CD4-positive, CD25-positive, alpha-beta regulatory T cell (primary cell): ENCODE data around the gene LRRC55. TPM values are rescaled to one million over a fixed set of nuclear protein-coding genes. Genes with fewer than 3 reads are reported as not detected.

ENCODE experiments used
- ATAC-seq, 2 donors: fragments of 150-1000 bp; cut with Tn5 transposase; one replicate each; pipeline ENCODE4 v1.10.0; 2021; ENCODE audit warnings: low read depth in 2 of 2, moderate number of reproducible peaks in 2 of 2, moderate library complexity in 1 of 2
- DNase-seq, 3 donors: peaks; one replicate each; pipeline versions ENCODE4 v3.0.0 to v3.0.0-alpha.2; 2012 to 2022; ENCODE audit warnings: mixed read lengths in 1 of 3
- H3K27ac ChIP-seq: one replicate; pipeline ENCODE4 v1.7.0; 2013; ENCODE audit warnings: mild to moderate bottlenecking, low read length; ENCODE audit not compliant: insufficient read depth, poor library complexity, severe bottlenecking
- H3K27me3 ChIP-seq: one replicate; pipeline ENCODE4 v1.7.0; 2013; ENCODE audit warnings: low read length; ENCODE audit not compliant: control insufficient read depth, insufficient read depth
- H3K36me3 ChIP-seq: one replicate; pipeline ENCODE4 v1.7.0; 2013; ENCODE audit warnings: mild to moderate bottlenecking, low read length, moderate library complexity; ENCODE audit not compliant: control insufficient read depth, insufficient read depth
- H3K4me1 ChIP-seq: 2 replicates; pipeline ENCODE4 v1.7.0; 2013; ENCODE audit warnings: mild to moderate bottlenecking, low read length; ENCODE audit not compliant: insufficient read depth, control insufficient read depth, poor library complexity, severe bottlenecking
- H3K4me3 ChIP-seq: one replicate; pipeline ENCODE4 v1.7.0; 2013; ENCODE audit warnings: low read depth, mild to moderate bottlenecking, low read length, moderate library complexity
- H3K9me3 ChIP-seq, 2 experiments: 1 replicate in 1 of 2; 2 replicates in 1 of 2; pipeline ENCODE4 v1.7.0; 2013; ENCODE audit warnings: low read length in 2 of 2, mild to moderate bottlenecking in 1 of 2, moderate library complexity in 1 of 2; ENCODE audit not compliant: control insufficient read depth in 2 of 2
- H3K27ac Mint-ChIP-seq, 3 donors: one replicate each; pipeline ENCODE4 v1.8.0; 2020 to 2022; ENCODE audit warnings: mild to moderate bottlenecking in 3 of 3, mixed read lengths in 3 of 3, moderate library complexity in 2 of 3
- H3K27me3 Mint-ChIP-seq: one replicate; pipeline ENCODE4 v1.8.0; 2022; ENCODE audit warnings: mild to moderate bottlenecking, mixed read lengths
- H3K36me3 Mint-ChIP-seq: one replicate; pipeline ENCODE4 v1.8.0; 2020; ENCODE audit warnings: mixed read lengths
- H3K4me1 Mint-ChIP-seq, 4 donors: one replicate each; pipeline ENCODE4 v1.8.0; 2020 to 2022; ENCODE audit warnings: mixed read lengths in 4 of 4, mild to moderate bottlenecking in 1 of 4
- H3K4me3 Mint-ChIP-seq, 4 donors: one replicate each; pipeline ENCODE4 v1.8.0; 2020 to 2022; ENCODE audit warnings: mild to moderate bottlenecking in 4 of 4, mixed read lengths in 4 of 4, moderate library complexity in 3 of 4
- H3K9me3 Mint-ChIP-seq, 7 donors: one replicate each; pipeline ENCODE4 v1.8.0; 2020 to 2022; ENCODE audit warnings: mixed read lengths in 7 of 7, mild to moderate bottlenecking in 3 of 7, moderate library complexity in 2 of 7
- polyA plus RNA-seq, 4 donors: library from polyadenylated mRNA; unstranded; fragments of 300-500 nt; fragmentation: Illumina TruSeq; gene quantifications; one replicate each; pipeline ENCODE4 v1.2.3, GENCODE V29; 2021
- total RNA-seq: library from RNA; stranded (reverse); gene quantifications from one replicate; pipeline ENCODE4 v1.2.3, GENCODE V29; 2022

LRRC55 gene
- total and polyA plus RNA-seq, 5 donors from 2014 or later = not detected

DNA sequence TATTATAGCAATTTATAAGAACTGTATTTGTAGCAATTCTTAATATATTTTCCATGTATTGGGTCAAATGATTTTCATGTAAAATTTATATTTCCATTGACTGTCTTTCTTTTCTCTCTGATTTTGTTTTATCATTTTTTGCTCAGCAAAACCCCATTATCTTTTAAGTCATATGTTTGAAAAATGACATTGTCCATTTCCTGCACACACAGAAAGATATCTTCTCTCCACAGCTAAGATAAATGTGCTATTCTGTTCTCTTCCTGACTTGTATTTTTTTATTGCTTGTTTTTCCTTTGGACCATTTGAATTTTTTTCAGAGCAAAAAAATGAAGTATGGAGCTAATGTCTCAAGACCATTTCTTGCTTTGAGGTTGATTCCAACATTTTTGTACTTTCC lies 6.3 kb upstream of the LRRC55 start:
- DNase-seq (no peak), ATAC-seq (no peak)
- Histone ChIP-seq H3K27ac (no peak overlapping the region), H3K27me3 (peaks cover 7% of the 10 kb centered on the region), H3K4me1 (no peaks in the 10 kb centered on the region), H3K36me3 (no peaks in the 10 kb centered on the region), H3K4me3 (no peak overlapping the region), H3K9me3 (no peaks in the 10 kb centered on the region)
- Mint-ChIP-seq H3K4me3 (no peak overlapping the region), H3K9me3 (peaks cover 0 to 3% (median 0%) of the 10 kb centered on the region in 7 donors), H3K27ac (no peak overlapping the region), H3K36me3 (no peaks in the 10 kb centered on the region), H3K4me1 (no peaks in the 10 kb centered on the region), H3K27me3 (peaks cover 10% of the 10 kb centered on the region)

DNA sequence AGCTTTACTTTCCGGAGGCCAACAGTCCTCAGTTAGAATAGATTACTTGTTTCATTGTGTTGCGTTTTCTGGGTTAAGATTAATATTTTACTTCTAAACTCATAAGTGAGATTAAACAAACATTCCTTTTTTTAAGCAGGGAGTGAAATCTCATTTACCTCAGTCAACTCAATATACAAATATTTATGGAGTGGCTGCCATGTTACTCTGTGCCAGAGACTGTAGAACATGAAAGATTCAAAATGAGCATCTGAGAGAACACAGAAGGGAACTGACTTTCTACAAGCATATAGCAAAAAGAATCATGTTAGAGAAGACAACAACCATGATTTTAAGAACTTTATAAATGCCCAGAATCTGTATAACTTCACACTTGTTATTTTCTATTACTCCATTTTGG lies 3.4 kb upstream of the LRRC55 start:
- Histone ChIP-seq H3K9me3 (no peaks in the 10 kb centered on the region), H3K36me3 (no peaks in the 10 kb centered on the region), H3K4me3 (no peak overlapping the region), H3K27me3 (peaks cover 8% of the 10 kb centered on the region), H3K27ac (no peak overlapping the region), H3K4me1 (no peaks in the 10 kb centered on the region)
- Mint-ChIP-seq H3K27me3 (peaks cover 15% of the 10 kb centered on the region), H3K9me3 (peaks cover 0 to 6% (median 0%) of the 10 kb centered on the region in 7 donors), H3K27ac (no peak overlapping the region), H3K4me3 (no peak overlapping the region), H3K36me3 (no peaks in the 10 kb centered on the region), H3K4me1 (peaks cover 0 to 2% (median 0%) of the 10 kb centered on the region in 4 donors)
- DNase-seq (no peak), ATAC-seq (no peak)

GRCh38 chr11:57179681-57180080 lies 2.1 kb upstream of the LRRC55 start:
- H3K27me3 Mint-ChIP-seq = peaks cover 15% of the 10 kb centered on the region
- H3K9me3 ChIP-seq = no peaks in the 10 kb centered on the region
- H3K4me3 Mint-ChIP-seq = no peak overlapping the region
- peaks cover 8% of the 10 kb centered on the region for H3K27me3 ChIP-seq
- H3K4me1 ChIP-seq = no peaks in the 10 kb centered on the region
- H3K27ac ChIP-seq = no peak overlapping the region
- H3K4me3 ChIP-seq = no peak overlapping the region
- ATAC-seq (no peak), DNase-seq (no peak)
- H3K9me3 Mint-ChIP-seq = peaks cover 0 to 5% (median 0%) of the 10 kb centered on the region in 7 donors
- no peaks in the 10 kb centered on the region for H3K36me3 Mint-ChIP-seq
- H3K27ac Mint-ChIP-seq = no peak overlapping the region
- peaks cover 0 to 2% (median 0%) of the 10 kb centered on the region in 4 donors for H3K4me1 Mint-ChIP-seq
- H3K36me3 ChIP-seq = no peaks in the 10 kb centered on the region

DNA sequence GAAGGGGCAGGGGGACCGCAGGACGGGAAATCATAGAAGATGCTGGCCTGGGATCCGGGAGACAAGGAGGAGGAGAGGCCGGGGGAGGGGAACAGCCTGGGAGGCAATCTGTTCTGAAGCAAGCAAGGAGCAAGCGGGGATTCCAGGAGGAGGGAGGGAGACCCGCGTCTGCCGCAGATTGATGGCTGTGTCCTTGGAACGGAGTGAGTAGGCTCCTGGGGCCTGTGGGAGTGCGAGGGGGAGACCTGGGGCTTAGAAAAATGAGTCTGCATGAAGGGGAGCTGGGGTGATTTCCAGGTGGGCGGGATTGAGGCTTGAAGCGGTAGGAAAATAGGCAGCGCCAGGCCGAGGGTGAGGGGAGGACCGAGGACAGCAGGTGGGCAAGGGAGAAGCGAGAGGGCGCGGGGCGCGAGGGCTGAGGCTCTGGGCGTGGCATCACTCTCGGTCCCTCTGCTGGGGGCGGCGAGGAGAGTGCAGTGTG lies 1.6 kb upstream of the LRRC55 start:
- no peak overlapping the region for H3K27ac ChIP-seq
- ATAC-seq (no peak), DNase-seq (no peak)
- H3K4me1 ChIP-seq = no peaks in the 10 kb centered on the region
- H3K9me3 ChIP-seq = no peaks in the 10 kb centered on the region
- H3K27me3 ChIP-seq = peaks cover 8% of the 10 kb centered on the region
- Mint-ChIP-seq H3K4me3 (no peak overlapping the region), H3K9me3 (peaks cover 0 to 5% (median 0%) of the 10 kb centered on the region in 7 donors), H3K27ac (no peak overlapping the region), H3K27me3 (peaks cover 15% of the 10 kb centered on the region), H3K4me1 (peaks cover 0 to 2% (median 0%) of the 10 kb centered on the region in 4 donors), H3K36me3 (no peaks in the 10 kb centered on the region)
- H3K4me3 ChIP-seq = no peak overlapping the region
- H3K36me3 ChIP-seq = no peaks in the 10 kb centered on the region

DNA sequence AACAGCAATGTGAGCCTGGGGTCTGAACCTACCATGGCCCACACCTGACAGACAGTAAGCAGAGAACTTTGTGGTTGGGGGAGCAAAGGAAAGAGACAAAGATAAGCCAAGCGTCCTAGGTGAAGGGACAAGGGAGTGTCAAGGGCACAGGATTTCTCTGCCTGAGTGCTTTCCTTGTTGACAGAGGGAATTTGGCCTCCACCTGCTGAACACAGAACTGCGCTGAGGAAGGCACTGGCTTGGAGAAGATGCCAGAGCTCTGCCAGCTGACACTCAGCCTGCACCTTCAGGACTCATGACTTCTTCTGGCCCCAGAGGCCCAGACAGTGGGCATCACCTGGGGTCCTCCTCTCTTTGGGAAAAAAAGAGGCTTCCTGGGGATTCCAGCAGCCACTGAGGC lies 789 bp upstream of the LRRC55 start:
- H3K9me3 ChIP-seq = no peaks in the 10 kb centered on the region
- no peaks in the 10 kb centered on the region for H3K36me3 ChIP-seq
- no peaks in the 10 kb centered on the region for H3K36me3 Mint-ChIP-seq
- ATAC-seq = no peak
- DNase-seq = no peak
- no peak overlapping the region for H3K27ac ChIP-seq
- H3K4me1 ChIP-seq = no peaks in the 10 kb centered on the region
- peaks cover 8% of the 10 kb centered on the region for H3K27me3 ChIP-seq
- no peak overlapping the region for H3K4me3 Mint-ChIP-seq
- H3K4me3 ChIP-seq = no peak overlapping the region
- peaks cover 19% of the 10 kb centered on the region for H3K27me3 Mint-ChIP-seq
- H3K4me1 Mint-ChIP-seq = peaks cover 0 to 2% (median 0%) of the 10 kb centered on the region in 4 donors
- no peak overlapping the region for H3K27ac Mint-ChIP-seq
- peaks cover 0 to 4% (median 0%) of the 10 kb centered on the region in 7 donors for H3K9me3 Mint-ChIP-seq

DNA sequence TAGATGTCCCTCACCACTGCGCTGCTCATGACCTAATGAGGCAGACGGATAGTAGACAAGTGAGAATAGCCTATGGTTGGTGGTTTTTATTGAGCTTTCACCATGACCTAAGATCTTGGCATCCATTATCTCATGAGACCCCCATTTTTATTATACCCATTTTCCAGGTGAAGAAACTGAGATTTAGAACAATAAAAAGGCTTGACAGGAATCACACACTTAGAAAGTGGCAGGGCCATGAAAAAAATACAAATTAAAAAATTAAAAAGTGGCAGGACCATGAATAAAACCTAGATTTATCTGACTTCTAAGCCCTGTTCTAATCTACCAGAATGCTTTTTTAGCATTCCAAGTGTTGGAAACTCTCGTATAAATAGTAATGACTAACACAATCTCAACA lies 1.1 kb downstream of the LRRC55 start:
- H3K36me3 Mint-ChIP-seq = no peaks in the 10 kb centered on the region
- Histone ChIP-seq H3K36me3 (no peaks in the 10 kb centered on the region), H3K4me1 (no peaks in the 10 kb centered on the region), H3K27me3 (peaks cover 8% of the 10 kb centered on the region), H3K4me3 (no peak overlapping the region), H3K9me3 (no peaks in the 10 kb centered on the region), H3K27ac (no peak overlapping the region)
- DNase-seq = no peak
- H3K9me3 Mint-ChIP-seq = peaks cover 0 to 4% (median 0%) of the 10 kb centered on the region in 7 donors
- no peak overlapping the region for H3K27ac Mint-ChIP-seq
- peaks cover 0 to 2% (median 0%) of the 10 kb centered on the region in 4 donors for H3K4me1 Mint-ChIP-seq
- H3K27me3 Mint-ChIP-seq = peaks cover 14% of the 10 kb centered on the region
- no peak overlapping the region for H3K4me3 Mint-ChIP-seq
- ATAC-seq = no peak

DNA sequence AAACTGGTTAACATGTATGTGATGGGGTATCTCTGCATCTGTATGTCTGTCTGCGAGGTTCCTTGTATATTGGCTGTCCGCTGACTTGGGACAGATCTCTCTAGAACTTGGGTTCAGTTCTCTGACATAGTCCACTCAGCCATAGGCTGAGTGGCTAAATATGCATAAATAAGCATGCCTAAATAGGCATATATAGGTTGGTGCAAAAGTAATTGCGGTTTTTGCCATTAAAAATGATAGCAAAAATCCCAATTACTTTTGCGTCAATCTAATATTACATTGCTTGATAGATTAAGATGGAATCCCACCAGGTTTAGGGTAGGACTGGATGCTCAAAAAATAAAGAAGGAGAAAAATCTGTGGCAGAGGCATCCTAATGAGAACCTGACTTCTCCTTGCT lies 8.8 kb downstream of the LRRC55 start:
- Mint-ChIP-seq H3K4me1 (no peaks in the 10 kb centered on the region), H3K27ac (no peak overlapping the region), H3K36me3 (no peaks in the 10 kb centered on the region), H3K27me3 (peaks cover 1% of the 10 kb centered on the region), H3K9me3 (peaks cover 0 to 7% (median 0%) of the 10 kb centered on the region in 7 donors), H3K4me3 (no peak overlapping the region)
- H3K9me3 ChIP-seq = no peaks in the 10 kb centered on the region
- no peaks in the 10 kb centered on the region for H3K27me3 ChIP-seq
- no peaks in the 10 kb centered on the region for H3K4me1 ChIP-seq
- H3K27ac ChIP-seq = no peak overlapping the region
- ATAC-seq = no peak
- no peak overlapping the region for H3K4me3 ChIP-seq
- DNase-seq = no peak
- H3K36me3 ChIP-seq = no peaks in the 10 kb centered on the region
